HCT116 (cell line): ENCODE results near the gene STX16. TPM values are rescaled to one million over a fixed set of nuclear protein-coding genes. Genes with fewer than 3 reads are reported as not detected.

Experiments
- ATAC-seq: fragments of 200-7000 bp; cut with Tn5 transposase; 2 replicates; pipeline ENCODE4 v1.9.1; 2020; ENCODE audit warnings: mild to moderate bottlenecking, moderate library complexity
- BruUV-seq: library from RNA; stranded (reverse); fragments of 400-500 nt; replicated peaks from 2 replicates; lab custom pipeline; 2021; lab: Mats Ljungman, UMichigan
- CTCF ChIA-PET: fragments of 300-600 bp; sonication (Branson Sonifier 250); formaldehyde crosslinking; loops from one replicate; lab custom pipeline; 2021; ENCODE audit warnings: antibody characterized with exemption; lab: Charles Lee
- POLR2A ChIA-PET: fragments of 300-600, 350-600 bp; sonication (Branson Sonifier 250); formaldehyde crosslinking; loops from one replicate; lab custom pipeline; 2021; ENCODE audit warnings: antibody characterized with exemption; lab: Charles Lee
- RAD21 ChIA-PET, 2 experiments: fragments of 300-600 bp; sonication (Branson Sonifier 250); formaldehyde crosslinking; loops; one replicate each; lab custom pipeline; 2023; ENCODE audit warnings: low total read pairs in 2 of 2; ENCODE audit not compliant: uncharacterized antibody in 2 of 2, unreplicated experiment in 2 of 2, low non-redundant PET in 1 of 2; lab: Charles Lee
- DNase-seq: peaks from one replicate; pipeline ENCODE4 v3.0.0-alpha.2; 2010; ENCODE audit warnings: low read depth, low spot score
- H2AFZ ChIP-seq: fragments of 200-600 bp; shearing (Covaris generic), sonication (generic); 2 replicates; pipeline ENCODE4 v1.6.1; 2017; ENCODE audit warnings: low read depth, mixed run types, mixed read lengths, antibody characterized with exemption, low read length; ENCODE audit not compliant: poor library complexity, severe bottlenecking
- H3K27ac ChIP-seq: 2 replicates; pipeline ENCODE4 v1.5.1; 2012; ENCODE audit warnings: low read depth, low read length
- H3K27me3 ChIP-seq: fragments of 200-600 bp; sonication (generic); 2 replicates; pipeline ENCODE4 v1.6.1; 2016; ENCODE audit warnings: mixed run types, low read length, mixed read lengths; ENCODE audit not compliant: insufficient read depth
- H3K36me3 ChIP-seq, 2 experiments: fragments of 200-500 bp in 1 of 2; fragments of 200-600 bp in 1 of 2; sonication (Bioruptor generic) in 1 of 2; sonication (generic) in 1 of 2; 2 replicates each; pipeline versions ENCODE4 v1.5.1 to v1.6.1; 2014 to 2016; ENCODE audit warnings: low read length in 2 of 2, inconsistent platforms in 1 of 2, mixed read lengths in 1 of 2, mixed run types in 1 of 2; ENCODE audit not compliant: insufficient read depth in 2 of 2, control insufficient read depth in 1 of 2
- H3K4me1 ChIP-seq, 2 experiments: fragments of 200-600 bp in 1 of 2; sonication (generic) in 1 of 2; 2 replicates each; pipeline versions ENCODE4 v1.5.1 to v1.6.1; 2012 to 2017; ENCODE audit warnings: low read length in 2 of 2, inconsistent platforms in 1 of 2, mild to moderate bottlenecking in 1 of 2, mixed read lengths in 1 of 2, mixed run types in 1 of 2, moderate library complexity in 1 of 2; ENCODE audit not compliant: insufficient read depth in 2 of 2, control insufficient read depth in 1 of 2
- H3K4me2 ChIP-seq: fragments of 200-600 bp; sonication (generic); 2 replicates; pipeline ENCODE4 v1.6.1; 2017; ENCODE audit warnings: mixed run types, low read length, mixed read lengths
- H3K4me3 ChIP-seq, 2 experiments: fragments of 200-600 bp in 1 of 2; sonication (generic) in 1 of 2; replicated peaks in 1 of 2; 2 replicates each; pipeline ENCODE4 v1.5.1; 2011 to 2016; ENCODE audit warnings: low read length in 2 of 2, control low read depth in 1 of 2, low read depth in 1 of 2, mild to moderate bottlenecking in 1 of 2, mixed read lengths in 1 of 2, mixed run types in 1 of 2
- H3K79me2 ChIP-seq: fragments of 200-600 bp; sonication (generic); 2 replicates; pipeline ENCODE4 v1.6.1; 2017; ENCODE audit warnings: mild to moderate bottlenecking, mixed run types, low read length, moderate library complexity, mixed read lengths; ENCODE audit not compliant: insufficient read depth
- H3K9ac ChIP-seq: fragments of 200-600 bp; sonication (generic); 2 replicates; pipeline ENCODE4 v1.6.1; 2016; ENCODE audit warnings: low read length, mixed read lengths
- H3K9me2 ChIP-seq: fragments of 200-600 bp; sonication (generic), shearing (Covaris generic); 2 replicates; pipeline ENCODE4 v1.6.1; 2017; ENCODE audit warnings: mixed run types, mild to moderate bottlenecking, moderate library complexity; ENCODE audit not compliant: insufficient read depth
- H3K9me3 ChIP-seq, 2 experiments: fragments of 200-500 bp in 1 of 2; fragments of 200-600 bp in 1 of 2; sonication (Bioruptor generic) in 1 of 2; sonication (generic) in 1 of 2; 2 replicates each; pipeline ENCODE4 v1.6.1; 2014 to 2017; ENCODE audit warnings: low read length in 2 of 2, mixed read lengths in 2 of 2, inconsistent platforms in 1 of 2, low read depth in 1 of 2, mild to moderate bottlenecking in 1 of 2, mixed run types in 1 of 2, moderate library complexity in 1 of 2; ENCODE audit not compliant: control insufficient read depth in 1 of 2, insufficient read depth in 1 of 2
- H4K20me1 ChIP-seq: fragments of 200-600 bp; sonication (generic), shearing (Covaris generic); 2 replicates; pipeline ENCODE4 v1.6.1; 2017; ENCODE audit warnings: mixed run types, mild to moderate bottlenecking, moderate library complexity; ENCODE audit not compliant: insufficient read depth
- EZH2phosphoT487 ChIP-seq: fragments of 200-600 bp; IDR thresholded peaks from 2 replicates; pipeline ENCODE4 v1.6.1; 2018; ENCODE audit warnings: antibody characterized with exemption, borderline replicate concordance
- POLR2A ChIP-seq: IDR thresholded peaks from 2 replicates; pipeline ENCODE4 v1.7.0; 2011; ENCODE audit warnings: borderline replicate concordance; ENCODE audit not compliant: insufficient read depth, insufficient read length; ENCODE audit errors: extremely low read depth
- TCF7L2 ChIP-seq: IDR thresholded peaks from 2 replicates; pipeline ENCODE4 v1.7.0; 2011; ENCODE audit warnings: borderline replicate concordance, inconsistent platforms; ENCODE audit not compliant: insufficient read depth, insufficient read length; ENCODE audit errors: extremely low read depth
- ZBTB33 ChIP-seq: IDR thresholded peaks from 2 replicates; pipeline ENCODE4 v1.6.1; 2011; ENCODE audit warnings: mild to moderate bottlenecking, low read length, moderate library complexity; ENCODE audit not compliant: insufficient replicate concordance; ENCODE audit errors: extremely low read depth
- intact Hi-C: fragments of 100-400 bp; cut with micrococcal nuclease; formaldehyde crosslinking; loops from 2 replicates; pipeline ENCODE4 v1.10.0; 2022
- total RNA-seq: library from RNA; stranded (reverse); gene quantifications from one replicate; pipeline ENCODE4 v1.2.1, GENCODE V29; 2021; ENCODE audit not compliant: unreplicated experiment
- TF ChIP-seq, protein P1 (sequence below): IDR thresholded peaks from 2 replicates; pipeline ENCODE4 v1.6.1; 2012

The STX16 gene
- total RNA-seq, 1 experiment from 2014 or later = 55.1 TPM

GRCh38 chr20:58655328-58656107, 4.4 kb downstream of the STX16 start:
- no peak for DNase-seq
- Histone ChIP-seq H3K27me3 (no peaks in the 10 kb centered on the region), H4K20me1 (peaks cover 3% of the 10 kb centered on the region; the same call in 1 of the 2 replicates), H3K79me2 (peaks cover 95% of the 10 kb centered on the region), H3K4me1 (peaks cover 3 to 19% of the 10 kb centered on the region in 2 experiments; a peak in 3 of 4 replicates), H3K9ac (no peak overlapping the region), H3K4me3 (no peak overlapping the region), H3K36me3 (peaks cover 3 to 4% of the 10 kb centered on the region in 2 experiments; a peak in 3 of 4 replicates), H3K4me2 (no peak overlapping the region), H3K9me2 (no peaks in the 10 kb centered on the region), H3K27ac (no peak overlapping the region), H3K9me3 (no peaks in the 10 kb centered on the region), H2AFZ (no peak overlapping the region)
- no TSS peak for BruUV-seq
- intact Hi-C loops = loop anchor here (10.0 kb wide), 2 partner anchors 229 to 399 kb away; no protein-coding TSS in a partner anchor
- ChIA-PET RAD21 (no interaction called here), CTCF (interaction anchor here (1.2 kb wide), 1 partner anchor 174 kb away, joined by 4 read pairs; no protein-coding TSS in a partner anchor), POLR2A (no interaction called here)
- ATAC-seq = no peak
- no peak for TF ChIP-seq TCF7L2
- TF ChIP-seq, protein P1, sequence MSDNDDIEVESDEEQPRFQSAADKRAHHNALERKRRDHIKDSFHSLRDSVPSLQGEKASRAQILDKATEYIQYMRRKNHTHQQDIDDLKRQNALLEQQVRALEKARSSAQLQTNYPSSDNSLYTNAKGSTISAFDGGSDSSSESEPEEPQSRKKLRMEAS = no peak
- no peak for TF ChIP-seq ZBTB33
- TF ChIP-seq EZH2phosphoT487 = no peak
- no peak for TF ChIP-seq POLR2A
